NCI-H1436 (cell line): ENCODE results near the gene CEACAM19.
"Not testable (repeated sequence)": the region's sequence is repeated elsewhere in the genome, so short reads cannot be mapped to it uniquely, and the experiment has no call there.

Experiments
- DNase-seq: peaks from one replicate; lab custom pipeline; 2025; lab: John Stamatoyannopoulos, UW

The CEACAM19 gene, protein sequence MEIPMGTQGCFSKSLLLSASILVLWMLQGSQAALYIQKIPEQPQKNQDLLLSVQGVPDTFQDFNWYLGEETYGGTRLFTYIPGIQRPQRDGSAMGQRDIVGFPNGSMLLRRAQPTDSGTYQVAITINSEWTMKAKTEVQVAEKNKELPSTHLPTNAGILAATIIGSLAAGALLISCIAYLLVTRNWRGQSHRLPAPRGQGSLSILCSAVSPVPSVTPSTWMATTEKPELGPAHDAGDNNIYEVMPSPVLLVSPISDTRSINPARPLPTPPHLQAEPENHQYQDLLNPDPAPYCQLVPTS

DNA sequence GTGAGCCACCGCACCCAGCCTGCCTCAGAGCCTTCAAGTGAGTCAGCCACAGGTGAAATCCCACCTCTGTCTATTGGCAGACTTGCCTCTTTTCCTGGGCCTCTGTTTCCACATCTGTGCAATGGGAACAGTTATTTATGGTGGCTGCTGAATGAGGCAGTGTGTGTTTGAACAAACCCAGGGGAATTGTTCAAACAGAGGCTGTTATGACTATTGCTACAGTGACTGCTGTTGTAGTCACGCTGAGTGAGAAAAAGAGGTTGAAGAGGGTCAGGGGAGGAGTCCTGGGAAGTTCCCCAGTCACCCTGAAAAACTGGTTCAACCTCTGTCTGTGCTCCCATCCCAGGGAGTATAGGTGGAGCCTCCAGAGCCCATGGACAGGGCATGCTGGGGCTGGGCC, at the start of gene CEACAM19:
Gene CEACAM19, plus strand, starts transcription at position 83 of the 400 bp plus-strand sequence. CDS start 450 bp downstream, outside the sequence.
- DNase-seq: no peak

DNA sequence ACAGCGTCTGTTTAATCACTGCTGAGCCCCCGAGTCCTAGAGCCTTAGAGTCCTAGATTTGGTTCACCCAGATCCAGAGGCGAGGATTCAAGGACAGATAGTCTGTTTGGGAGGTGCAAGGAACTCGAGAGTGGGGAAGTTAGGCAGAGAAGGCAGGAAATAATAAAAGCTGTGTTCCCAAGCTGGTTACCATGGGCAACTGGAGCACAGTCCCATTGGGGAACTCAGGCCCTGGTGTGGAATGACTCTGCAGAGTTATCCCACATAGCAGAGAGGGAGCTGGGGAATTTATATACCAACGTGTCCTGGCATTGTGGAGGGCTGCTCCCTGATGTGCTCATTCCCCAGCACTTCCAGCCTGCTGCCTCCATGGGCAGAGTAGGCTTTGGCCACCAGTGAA, 48.2 kb upstream of the CEACAM19 start:
- no peak for DNase-seq

DNA sequence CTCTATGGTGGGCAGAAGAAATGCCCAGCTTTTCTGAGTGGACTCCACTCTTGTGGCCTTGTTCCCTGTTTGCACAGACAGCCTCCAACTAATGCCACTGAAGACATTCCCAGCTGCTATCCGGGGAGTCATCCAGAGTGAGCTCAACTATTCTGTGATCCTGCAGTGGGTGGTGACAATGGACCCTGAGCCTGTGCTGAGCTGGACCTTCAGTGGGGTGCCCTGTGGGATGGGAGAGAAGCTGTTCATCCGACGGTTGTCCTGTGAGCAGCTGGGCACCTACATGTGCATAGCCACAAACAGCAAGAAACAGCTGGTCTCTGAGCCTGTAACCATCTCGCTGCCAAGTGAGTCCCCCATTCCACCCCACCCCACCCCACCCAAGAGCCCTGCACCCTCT, 47.7 kb upstream of the CEACAM19 start:
- no peak for DNase-seq

DNA sequence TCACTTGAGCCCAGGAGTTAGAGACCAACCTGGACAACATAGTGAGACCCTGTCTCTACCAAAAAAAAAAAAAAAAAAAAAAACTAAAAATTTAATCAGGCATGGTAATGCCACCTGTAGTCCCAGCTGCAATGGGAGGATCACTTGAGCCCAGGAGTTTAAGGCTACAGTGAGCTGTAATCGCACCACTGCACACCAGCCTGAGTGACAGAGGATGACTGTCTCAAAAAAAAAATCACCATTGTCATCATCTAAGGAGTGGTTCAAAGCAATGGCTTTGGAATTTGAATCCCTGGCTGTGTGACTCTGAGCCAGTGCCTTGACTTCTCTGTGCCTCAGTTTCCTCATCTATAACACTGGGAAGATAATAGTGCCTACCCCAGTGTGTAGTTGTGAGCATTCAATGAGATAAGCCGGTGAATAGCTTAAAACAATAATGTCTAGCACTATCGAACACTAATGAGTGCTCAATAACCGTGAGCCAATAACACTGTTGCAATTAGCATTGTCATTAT, 46.4 kb upstream of the CEACAM19 start:
- no peak for DNase-seq

DNA sequence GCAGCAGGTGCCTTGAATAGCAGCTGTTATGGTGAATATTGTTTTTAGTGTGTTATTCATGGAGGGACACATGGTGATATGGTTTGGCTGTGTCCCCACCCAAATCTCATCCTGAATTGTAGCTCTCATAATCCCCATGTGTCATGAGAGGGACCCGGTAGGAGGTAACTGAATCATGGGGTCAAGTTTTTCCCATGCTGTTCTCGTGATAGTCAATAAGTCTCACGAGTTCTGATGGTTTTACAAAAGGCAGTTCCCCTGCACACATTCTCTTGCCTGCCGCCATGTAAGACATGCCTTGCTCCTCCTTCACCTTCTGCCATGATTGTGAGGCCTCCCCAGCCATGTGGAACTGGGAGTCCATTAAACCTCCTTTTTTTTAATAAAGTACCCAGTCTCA, 45.6 kb upstream of the CEACAM19 start:
- DNase-seq: not testable (repeated sequence)

DNA sequence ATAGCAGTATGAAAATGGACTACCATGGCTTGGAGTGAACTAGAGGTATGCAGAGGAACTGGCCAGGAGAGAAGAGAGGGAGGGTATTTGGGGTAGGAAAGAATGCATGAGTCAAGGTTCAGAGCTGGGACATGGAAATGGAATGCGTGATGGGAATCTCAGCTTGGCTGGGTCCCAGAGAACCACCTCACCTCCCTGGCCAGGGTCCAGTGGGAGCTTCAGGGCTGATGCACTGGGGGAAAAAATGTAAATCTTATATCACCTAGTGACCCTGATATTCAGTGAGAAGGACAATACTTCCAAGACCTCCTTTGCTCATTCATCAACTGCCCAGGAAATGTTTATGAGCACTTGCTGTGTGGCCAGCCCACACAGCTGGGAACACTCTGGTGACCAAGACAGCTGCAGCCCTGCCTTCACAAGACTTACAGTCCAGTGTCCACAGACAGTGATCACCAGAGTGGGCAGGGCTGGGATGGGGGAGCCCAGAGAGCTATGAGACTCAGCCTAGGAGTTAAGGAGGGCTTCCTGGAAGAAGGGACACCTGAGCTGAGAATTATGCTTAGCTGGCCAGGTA, 45.1 kb upstream of the CEACAM19 start:
- no peak for DNase-seq

DNA sequence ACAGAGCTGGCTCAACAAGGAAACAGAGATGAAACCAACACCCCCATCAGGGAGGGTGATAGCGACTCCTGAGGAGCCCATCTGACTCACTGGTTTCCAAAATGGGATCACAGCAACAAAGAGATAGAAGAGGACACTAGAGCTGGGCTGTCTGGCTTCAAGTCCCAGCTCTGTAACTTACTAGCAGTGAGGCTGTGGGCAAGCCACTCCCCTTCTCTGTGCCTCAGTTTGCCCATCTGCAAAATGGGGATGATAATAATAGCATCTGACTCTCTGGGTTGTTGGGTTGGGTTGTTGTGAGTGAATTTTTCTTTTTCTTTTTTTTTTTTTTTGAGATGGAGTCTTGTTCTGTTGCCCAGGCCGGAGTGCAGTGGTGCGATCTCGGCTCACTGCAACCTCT, 43.7 kb upstream of the CEACAM19 start:
- DNase-seq: no peak

DNA sequence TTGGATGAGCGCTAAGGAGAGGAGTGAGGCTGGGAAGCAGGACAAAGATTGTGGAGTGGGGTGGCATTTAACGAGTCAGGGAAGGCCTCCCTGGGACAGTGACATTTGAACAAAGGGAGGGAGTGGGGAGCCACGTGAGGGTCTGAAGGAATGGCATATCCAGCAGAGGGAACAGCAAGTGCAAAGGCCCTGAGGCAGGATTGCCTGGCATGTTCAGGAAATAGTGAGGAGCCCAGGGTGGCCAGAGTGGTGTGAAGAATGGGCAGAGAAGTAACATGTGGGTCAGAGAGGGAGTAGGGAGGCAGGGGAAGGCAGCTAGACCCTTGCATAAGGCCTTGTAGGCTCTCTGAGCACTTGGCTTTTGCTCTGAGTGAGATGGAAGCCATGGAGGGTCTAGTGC, 42.5 kb upstream of the CEACAM19 start:
- no peak for DNase-seq

DNA sequence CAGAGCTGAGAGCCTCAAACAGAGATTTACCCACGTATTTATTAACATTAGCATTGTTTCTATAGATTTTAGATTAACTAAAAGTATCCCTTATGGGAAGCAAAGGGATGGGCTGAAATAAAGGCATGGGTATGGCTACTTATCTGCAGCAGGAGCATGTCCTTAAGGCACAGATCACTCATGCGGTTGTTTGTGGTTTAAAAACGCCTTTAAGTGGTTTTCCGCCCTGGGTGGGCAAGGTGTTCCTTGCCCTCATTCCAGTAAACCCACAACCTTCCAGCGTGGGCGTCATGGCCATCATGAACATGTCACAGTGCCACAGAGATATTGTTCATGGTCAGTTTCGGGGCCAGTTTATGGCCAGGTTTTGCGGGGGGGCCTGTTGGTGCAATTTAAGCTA, 39.7 kb upstream of the CEACAM19 start:
- not testable (repeated sequence) for DNase-seq

DNA sequence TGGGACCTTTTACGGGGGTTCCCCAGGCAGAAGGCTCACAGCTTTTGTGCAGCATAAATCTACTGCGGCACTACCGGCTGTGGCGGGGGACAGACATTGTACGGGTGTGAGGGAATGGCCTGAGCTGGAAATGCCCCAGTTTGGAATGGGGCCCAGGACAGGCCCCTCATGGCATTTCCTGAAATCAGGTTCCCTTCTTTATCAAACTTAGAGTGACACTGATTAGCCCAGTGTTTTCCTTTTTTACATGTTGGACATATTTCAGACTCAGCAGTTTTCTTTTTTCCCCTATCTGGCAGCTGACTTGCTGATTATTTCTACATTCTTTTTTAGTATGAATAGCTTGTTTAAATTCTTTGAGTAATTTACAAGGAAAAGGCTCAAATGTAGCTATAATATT, 37.2 kb upstream of the CEACAM19 start:
- DNase-seq: not testable (repeated sequence)

DNA sequence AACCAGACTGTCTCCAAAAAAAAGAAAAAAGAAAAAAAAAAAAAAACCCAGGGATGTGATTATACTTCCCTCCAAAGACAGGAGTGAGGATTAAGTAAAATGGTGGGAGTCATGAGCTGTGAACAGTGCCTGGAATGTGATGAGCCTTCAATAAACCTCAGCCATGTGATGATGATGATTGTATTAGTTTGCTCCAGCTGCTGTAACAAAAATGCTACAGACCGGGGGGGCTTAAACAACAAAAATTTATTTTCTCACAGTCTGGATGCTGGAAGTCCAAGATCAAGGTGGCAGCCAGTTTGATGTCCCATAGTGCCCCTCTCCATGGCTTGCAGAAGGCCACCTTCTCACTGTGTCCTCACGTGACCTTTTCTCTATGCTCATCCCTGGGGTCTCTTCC, 36.5 kb upstream of the CEACAM19 start:
- DNase-seq: no peak

DNA sequence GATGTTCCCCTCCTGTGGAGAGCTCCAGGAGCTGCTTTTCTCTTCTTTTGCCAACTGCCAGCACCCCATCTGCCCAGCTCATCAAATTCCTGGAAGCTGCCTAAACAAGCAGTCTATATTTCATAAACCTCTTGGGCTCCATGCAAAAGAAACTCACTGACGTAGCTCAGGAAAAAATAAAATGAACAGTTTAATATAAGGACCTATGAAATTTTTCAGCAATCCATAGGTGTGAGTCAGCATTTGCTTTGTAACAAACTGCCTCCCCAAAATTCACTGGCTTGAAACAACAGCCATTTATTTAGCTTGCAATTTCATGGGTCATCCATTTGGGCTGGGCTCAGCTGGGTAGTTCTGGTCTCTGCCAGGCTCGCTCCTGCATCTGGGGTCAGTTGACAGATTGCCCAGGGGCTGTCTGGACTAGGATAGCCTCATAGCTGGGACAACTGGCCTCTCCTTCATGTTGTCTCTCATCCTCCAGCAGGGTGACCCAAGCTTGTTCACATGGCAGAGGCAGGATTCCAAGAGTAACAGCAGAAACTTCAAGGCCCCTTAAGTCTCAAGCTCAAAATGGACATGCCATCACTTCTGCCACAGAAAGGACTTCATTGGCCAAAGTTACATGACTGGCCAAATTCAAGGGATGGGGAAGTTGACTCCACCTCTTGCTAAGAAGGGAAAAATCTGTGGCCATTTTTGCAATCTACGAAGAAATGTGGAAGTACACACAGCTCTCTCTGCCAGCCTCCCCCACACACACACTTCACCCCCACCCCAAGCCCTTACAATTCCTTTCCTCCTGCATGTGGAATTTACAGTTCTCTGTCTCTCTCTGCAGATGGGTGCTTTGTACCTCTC, 35.5 kb upstream of the CEACAM19 start:
- no peak for DNase-seq

DNA sequence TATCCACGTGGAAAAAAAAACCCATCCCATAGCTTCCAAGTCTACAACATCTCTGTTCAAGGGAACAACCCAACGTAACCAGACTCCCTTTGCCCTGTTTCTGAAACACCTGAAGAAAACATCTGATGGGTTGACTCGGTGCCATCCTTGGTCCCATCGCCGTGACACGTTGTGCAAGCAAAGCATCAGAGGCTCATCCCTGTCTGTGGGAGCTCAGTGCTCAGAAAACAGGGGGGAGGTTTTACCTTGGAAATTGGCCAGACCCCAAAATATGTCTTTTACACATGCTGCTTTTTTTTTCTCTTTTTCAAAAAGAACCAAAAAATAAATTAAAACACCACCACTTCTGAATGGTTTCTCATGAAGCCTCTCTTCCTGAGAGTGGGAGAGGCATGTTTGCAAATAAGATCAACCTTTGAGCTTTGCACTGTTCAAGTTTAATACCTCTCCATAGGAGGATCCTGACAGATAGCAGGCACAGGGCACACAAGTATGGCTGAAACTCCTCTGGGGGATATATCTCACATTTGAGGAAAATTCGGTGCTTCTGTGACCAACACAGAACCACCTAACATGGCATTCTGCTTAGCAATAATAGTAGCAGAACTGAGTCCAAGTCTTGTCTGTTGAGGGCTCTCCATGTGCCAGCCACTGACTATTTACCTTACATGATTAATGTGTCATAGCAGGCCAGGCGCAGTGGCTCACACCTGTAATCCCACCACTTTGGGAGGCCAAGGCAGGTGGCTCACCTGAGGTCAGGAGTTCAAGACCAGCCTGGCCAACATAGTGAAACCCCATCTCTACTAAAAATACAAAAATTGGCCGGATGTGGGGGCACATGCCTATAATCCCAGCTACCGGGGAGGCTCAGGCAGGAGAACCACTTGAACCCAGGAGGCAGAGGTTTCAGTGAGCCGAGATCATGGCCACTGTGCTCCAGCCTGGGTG, 34.6 kb upstream of the CEACAM19 start:
- DNase-seq: no peak

DNA sequence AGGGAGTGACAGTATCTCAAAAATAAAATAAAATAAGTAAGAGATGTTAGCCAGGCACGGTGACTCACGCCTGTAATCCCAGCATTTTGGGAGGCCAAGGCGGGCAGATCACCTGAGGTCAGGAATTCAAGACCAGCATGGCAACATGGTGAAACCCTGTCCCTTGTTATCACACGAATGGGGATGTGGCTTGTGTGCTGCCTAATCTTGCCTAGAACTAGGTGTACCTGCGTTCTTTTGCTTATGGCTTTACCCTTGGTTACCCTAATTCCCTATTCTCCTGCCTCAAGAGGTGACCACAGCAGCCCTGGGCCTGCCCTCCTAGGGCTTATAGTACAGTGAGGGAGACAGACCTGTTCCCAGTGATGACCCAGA, 33.9 kb upstream of the CEACAM19 start:
- DNase-seq: no peak

DNA sequence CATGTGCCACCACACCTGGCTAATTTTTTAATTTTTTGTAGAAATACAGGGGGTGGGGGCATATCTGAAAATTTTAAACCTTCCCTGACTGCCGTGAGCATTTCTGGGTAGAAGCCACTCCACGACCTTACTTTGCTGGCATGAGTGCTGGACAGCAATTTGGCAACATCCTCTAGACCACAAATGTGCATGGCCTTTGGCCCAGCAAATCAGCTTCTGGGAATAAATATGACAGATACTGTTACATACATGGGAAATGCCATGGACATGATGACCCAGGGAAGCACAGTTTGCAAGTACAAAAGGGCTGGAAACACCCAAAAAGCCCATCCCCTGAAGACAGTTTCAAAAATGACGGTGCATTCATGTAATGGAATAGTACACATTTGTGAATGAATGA, 30.8 kb upstream of the CEACAM19 start:
- DNase-seq: no peak

DNA sequence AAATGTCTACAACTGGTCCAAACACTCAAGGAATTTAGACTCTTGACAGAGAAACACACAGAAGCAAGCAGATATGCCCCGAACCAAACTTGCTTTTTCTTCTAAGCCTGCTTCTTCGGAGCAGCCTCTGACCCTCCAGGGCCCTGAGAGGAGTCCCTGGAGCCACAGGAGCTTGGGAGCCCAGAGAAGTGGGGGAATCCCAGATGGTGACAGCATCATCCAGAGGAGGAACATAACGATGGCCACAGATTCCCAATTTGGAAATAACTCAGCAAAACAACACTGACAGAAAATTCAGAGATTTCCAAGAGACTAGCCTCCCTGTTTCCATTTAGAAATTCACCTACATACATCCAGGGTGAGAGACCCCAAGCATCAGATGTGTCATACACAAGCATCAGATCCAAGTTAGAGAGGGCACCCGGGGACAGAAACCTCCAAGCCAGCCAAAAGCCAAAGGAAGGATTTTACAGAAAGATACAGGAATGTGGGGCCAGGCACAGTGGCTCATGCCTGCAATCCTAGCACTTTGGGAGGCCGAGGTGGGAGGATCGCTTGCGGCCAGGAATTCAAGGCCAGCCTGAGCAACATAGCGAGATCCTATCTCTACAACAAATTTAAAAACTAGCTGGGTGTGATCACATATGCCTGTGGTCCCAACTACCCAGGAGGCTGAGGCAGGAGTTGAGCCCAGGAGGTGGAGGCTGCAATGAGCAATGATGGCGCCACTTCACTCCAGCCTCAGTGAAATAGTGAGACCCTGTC, 29.6 kb upstream of the CEACAM19 start:
- DNase-seq: no peak

DNA sequence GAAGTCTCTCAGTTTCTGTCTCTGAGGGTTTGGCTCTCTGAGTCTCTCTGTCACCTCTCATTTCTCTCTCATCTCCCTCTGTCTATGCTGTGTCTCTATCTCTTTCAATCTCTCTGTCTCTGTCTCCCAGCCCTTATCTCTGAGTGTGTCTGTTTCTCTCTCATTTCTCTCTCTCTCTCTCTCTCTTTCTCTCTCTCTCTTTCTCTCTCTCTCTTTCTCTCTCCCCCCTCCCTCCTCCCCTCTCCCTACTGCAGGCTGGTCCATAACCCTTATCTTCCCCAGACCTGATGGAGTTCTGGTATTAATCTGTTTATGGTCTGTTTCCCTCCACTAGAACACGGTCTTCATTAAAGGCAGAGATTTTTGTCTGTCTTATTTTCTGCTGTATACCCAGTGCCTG, 28.9 kb upstream of the CEACAM19 start:
- DNase-seq: no peak

DNA sequence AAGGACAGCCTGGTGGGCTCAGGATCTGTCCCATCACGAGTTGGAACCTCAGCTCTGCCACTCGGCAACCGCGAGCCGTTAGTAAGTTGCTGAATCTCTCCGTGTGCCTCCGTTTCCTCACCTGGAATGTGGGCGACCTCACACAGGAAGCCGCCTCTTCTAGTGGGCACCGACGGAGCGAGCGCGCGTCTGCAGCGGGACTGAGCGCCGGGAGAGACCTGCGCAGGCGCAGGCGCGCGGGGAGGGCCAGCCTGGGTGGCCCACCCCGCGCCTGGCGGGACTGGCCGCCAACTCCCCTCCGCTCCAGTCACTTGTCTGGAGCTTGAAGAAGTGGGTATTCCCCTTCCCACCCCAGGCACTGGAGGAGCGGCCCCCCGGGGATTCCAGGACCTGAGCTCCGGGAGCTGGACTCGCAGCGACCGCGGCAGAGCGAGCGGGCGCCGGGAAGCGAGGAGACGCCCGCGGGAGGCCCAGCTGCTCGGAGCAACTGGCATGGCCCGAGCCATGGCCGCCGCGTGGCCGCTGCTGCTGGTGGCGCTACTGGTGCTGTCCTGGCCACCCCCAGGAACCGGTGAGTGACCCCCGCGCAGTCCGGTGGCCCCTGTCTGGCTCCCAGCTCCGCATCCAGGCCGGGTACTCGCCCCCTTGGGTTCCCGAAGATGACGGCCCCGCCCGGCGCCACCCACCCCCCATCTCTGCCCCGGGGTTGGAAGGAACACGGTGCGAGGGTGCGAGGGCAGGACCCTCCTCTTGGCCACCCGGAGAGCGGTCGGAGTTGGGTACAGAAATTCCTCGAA, 27.5 kb upstream of the CEACAM19 start, which contains the start of gene PVR:
Gene PVR, plus strand, starts transcription at position 306 of the 797 bp plus-strand sequence. Its CDS starts 187 bp downstream, at position 493.
- DNase-seq: peak; percentile 58

DNA sequence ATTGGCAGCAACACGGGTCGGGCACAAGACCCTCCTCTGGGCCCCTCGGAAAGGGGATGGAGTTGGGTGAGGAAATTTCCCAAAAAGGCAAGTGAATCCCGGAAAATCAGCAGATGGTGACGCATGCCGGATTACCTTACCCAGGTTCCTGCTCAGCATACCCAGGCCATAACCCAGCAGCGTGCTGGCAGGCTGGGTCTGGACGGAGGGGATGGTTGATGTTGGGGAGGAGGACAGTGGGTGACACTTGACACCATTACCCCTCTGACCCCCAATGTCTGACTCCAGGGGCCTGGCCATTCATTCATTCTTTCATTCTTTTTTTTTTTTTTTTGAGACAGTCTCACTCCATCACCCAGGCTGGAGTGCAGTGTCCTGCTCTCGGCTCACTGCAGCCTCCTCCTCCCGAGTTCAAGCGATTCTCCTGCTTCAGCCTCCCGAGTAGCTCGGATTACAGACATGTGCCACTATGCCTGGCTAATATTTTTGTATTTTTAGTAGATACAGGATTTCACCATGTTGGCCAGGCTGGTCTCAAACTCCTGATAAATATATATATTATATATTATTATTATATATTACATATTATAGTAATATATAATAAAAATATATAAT, 26.8 kb upstream of the CEACAM19 start:
- DNase-seq: no peak
